ENCODE data around the gene UAP1L1.

GRCh38 chr9:137105814-137106661, 28.7 kb downstream of the UAP1L1 start:
- TF ChIP-seq CTCF (IDR thresholded peaks at IDR 0.05) (no peak), POLR2A (IDR thresholded peaks at IDR 0.05) (no peak)

Data from tibial nerve (tissue), 3 donors.